Subcutaneous adipose tissue (tissue), 4 donors: ENCODE data around the gene ANTKMT. TPM values are rescaled to one million over a fixed set of nuclear protein-coding genes. Genes with fewer than 3 reads are reported as not detected.

Source experiments
- total RNA-seq, 4 donors: library from RNA; depleted of rRNA; stranded (reverse); fragments of >200 nt; gene quantifications; one replicate each; pipeline ENCODE4 v1.1.0, GENCODE V29; 2016
- TF ChIP-seq, protein P1 (sequence below): fragments of 450-650 bp; IDR thresholded peaks from one replicate; pipeline ENCODE4 v1.5.1; 2016; ENCODE audit warnings: low read depth, mild to moderate bottlenecking, control low read depth, antibody characterized with exemption, moderate library complexity

ANTKMT gene
- total RNA-seq, 4 donors from 2014 or later = 12.6 to 55.6 (median 23.7) TPM

DNA sequence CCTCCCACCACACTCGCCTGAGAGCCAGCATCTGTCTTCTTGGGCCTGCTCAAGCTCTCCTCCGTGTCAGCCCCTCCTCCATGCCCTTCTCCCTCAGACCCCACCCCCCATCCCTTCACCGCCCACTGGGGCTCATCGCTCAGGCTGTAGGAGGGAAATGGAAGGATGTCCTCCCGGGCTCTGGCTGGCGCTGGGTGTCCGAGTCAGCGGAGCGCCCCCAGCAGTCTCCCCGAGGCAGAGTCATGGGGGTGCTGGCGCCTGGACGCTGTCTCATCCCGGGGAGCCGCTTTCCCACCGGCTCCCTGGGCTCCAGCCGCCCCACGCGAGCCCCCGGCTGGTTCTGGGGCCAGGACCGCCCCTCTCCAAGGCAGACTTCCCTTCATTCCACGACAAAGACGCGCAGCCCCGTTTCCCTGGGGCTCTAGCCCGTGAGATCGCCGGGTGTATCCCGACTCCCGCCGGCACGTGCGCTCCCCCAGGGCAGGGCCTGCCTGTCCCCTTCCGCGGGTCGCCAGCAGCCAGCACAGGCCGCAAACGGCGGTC lies 428 bp upstream of the ANTKMT start:
- TF ChIP-seq, protein P1, sequence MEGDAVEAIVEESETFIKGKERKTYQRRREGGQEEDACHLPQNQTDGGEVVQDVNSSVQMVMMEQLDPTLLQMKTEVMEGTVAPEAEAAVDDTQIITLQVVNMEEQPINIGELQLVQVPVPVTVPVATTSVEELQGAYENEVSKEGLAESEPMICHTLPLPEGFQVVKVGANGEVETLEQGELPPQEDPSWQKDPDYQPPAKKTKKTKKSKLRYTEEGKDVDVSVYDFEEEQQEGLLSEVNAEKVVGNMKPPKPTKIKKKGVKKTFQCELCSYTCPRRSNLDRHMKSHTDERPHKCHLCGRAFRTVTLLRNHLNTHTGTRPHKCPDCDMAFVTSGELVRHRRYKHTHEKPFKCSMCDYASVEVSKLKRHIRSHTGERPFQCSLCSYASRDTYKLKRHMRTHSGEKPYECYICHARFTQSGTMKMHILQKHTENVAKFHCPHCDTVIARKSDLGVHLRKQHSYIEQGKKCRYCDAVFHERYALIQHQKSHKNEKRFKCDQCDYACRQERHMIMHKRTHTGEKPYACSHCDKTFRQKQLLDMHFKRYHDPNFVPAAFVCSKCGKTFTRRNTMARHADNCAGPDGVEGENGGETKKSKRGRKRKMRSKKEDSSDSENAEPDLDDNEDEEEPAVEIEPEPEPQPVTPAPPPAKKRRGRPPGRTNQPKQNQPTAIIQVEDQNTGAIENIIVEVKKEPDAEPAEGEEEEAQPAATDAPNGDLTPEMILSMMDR = no peak

DNA sequence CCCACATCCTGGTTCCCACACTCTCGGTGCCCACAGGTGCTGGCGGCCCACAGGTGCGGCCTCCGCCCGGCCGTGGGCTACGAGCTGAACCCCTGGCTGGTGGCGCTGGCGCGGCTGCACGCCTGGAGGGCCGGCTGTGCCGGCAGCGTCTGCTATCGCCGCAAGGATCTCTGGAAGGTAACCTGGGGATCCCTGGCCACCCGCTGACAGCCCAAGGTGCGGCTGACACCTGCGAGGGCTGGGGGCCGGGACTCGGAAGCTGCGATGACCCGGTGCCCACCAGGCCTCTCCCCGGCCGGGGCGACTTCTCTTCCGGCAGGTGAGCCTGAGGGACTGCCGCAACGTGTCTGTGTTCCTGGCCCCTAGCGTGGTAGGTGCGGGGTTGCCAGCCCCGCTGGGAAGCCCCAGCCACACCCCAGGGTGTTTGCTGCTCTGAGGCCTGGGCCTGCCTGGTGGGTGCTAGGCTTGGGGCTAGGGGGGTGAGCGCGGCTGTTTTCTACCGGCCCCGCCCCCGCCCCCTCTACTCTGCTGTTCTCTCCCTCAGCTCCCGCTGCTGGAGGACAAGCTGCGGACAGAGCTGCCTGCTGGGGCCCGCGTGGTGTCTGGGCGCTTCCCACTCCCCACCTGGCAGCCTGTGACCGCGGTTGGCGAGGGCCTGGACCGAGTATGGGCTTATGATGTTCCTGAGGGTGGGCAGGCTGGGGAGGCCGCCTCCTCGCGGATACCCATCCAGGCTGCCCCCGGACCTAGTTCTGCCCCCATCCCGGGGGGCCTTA lies 1.0 kb downstream of the ANTKMT start:
- TF ChIP-seq, protein P1 = no peak

DNA sequence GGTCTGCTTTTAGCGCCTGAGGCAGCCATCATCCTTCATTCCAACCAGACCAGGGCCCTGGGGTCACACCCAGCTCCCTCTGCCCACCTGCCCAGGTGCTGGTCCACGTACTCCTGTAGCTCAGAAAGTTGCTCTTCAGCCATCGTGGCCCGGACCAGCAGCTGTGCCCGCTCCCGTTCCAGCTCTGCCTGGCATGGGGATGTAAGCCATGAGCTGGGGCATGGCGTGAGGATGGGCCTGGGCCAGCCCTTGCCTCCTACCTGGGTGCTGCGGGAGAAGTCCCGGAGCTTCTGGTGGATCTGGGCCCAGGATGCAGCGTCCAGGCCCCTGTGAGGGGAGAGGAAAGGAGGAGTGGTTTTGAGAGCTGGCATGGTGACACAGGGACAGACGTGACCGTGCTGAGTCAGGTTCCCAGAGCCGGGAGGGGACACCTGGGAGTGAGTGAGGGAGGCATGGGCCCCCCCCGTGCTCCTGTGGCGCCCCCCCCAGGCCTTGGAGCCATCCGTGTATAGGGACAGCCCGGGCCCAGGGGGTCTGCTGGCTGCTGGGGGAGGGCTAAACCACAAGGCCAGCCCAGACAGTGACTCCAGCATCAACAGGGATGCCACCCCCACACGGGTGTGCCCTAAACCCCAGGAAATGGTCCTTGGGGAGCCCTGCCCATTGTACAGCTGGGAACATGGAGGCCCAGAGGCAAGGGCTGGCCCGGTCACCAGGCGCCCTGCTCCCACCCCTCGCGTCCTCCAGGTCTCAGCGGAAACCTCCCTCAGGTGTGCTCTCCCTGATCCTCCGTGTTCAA lies 2.1 kb downstream of the ANTKMT start:
- TF ChIP-seq, protein P1 = no peak

DNA sequence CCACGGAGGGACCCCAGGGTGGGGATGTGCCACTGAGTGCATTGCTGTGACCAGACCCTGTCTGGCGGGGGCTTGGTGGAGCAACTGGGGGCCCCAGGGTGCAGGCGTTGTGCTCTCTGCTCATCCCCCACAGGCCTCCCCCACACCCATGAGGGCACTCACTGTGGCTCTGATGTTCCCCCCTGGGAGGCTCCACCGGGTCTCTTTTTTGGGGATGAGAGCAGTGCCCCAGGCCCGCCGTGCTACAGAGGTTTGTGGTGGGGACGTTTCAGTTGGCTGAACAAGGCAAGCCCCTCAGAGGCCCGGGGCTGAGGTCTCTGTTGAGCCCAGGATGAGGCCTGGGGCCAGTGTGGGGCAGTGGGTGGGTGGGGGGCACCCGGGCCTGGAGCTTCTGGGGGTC lies 2.7 kb downstream of the ANTKMT start:
- TF ChIP-seq, protein P1 = no peak

DNA sequence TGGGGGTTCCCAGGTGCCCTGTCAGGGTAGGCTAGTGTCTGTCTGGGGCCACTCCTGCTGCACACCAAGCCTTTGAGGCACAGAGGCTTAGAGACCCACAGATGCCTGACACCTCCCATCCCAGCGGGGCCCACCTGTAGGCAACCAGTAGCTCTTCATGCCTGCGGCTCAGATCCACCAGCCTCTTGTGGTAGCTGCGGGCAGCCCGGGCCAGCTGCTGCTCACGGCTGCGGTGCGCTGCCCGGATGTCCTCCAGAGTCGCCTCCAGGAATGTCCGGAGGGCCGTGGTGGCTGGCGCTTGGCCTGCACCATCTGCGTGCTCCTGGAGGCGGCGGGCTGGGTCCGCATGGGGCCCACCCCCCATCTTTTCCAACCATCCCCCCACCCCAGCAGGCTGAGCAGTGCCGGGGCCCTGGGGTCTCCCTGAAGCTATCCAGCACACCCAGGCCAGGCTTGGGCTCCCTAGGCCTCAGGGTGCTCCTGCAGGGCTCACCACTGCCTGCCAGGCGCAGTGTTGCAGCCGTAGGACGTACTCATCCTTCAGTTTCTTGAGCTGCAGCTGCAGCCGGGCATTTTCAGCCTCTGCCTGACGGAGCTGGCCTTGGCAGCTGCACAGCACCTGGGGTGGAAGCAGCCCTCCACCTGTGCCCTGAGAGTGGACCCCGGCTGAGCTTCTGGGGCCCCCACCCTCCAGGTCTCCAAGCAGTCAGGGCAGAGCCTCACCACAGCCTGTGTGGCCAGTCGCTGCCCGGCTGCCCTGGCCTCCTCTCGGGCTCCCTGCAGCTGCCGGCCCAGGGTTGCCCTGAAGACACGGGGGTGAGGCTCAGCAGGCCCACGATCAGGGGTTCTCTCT lies 3.5 kb downstream of the ANTKMT start:
- TF ChIP-seq, protein P1 = no peak

DNA sequence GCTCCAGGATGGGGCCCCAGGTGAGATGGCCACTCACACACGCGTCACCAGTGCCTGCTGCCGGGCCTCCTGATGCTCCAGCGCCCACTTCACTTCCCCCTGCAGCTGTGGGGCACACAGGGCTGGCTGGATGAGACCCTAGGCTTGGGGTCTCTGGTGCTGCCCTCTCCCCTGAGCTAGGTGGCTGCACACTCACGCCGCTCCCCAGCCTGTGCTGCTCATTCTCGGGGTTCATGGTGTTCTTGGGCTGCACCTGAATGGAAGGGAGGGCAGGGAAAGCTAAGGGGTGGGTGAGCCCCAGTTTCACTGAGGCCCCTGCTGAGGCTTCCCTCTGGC lies 4.1 kb downstream of the ANTKMT start:
- TF ChIP-seq, protein P1 = no peak
